Stomach (tissue), 9 donors: ENCODE measurements around the gene PLEKHS1. TPM values are rescaled to one million over a fixed set of nuclear protein-coding genes. Genes with fewer than 3 reads are reported as not detected.

Experiments
- DNase-seq, 2 donors: peaks; one replicate each; pipeline versions ENCODE4 v3.0.0 to v3.0.0-alpha.2; 2013 to 2019
- H3K27ac ChIP-seq, 5 donors: fragments of 200-600 bp in 4 of 5; sonication (generic) in 4 of 5; one replicate each; pipeline ENCODE4 v1.5.1; 2013 to 2019; ENCODE audit warnings: mild to moderate bottlenecking in 1 of 5, moderate library complexity in 1 of 5
- H3K27me3 ChIP-seq, 3 donors: fragments of 200-600 bp; sonication (generic); one replicate each; pipeline ENCODE4 v1.5.1; 2017 to 2019; ENCODE audit warnings: mixed run types in 1 of 3
- H3K36me3 ChIP-seq, 4 donors: fragments of 200-600 bp; sonication (generic); 1 replicate in 3 of 4; 2 replicates in 1 of 4; pipeline ENCODE4 v1.5.1; 2016 to 2019
- H3K4me1 ChIP-seq, 4 donors: fragments of 200-600 bp; sonication (generic); one replicate each; pipeline ENCODE4 v1.5.1; 2016 to 2019
- H3K4me3 ChIP-seq, 4 donors: fragments of 200-600 bp; sonication (generic) in 3 of 4; one replicate each; pipeline ENCODE4 v1.5.1; 2016 to 2019; ENCODE audit warnings: mild to moderate bottlenecking in 1 of 4
- H3K9me3 ChIP-seq, 4 donors: fragments of 200-600 bp; sonication (generic); one replicate each; pipeline ENCODE4 v1.5.1; 2016 to 2019
- EP300 ChIP-seq: sonication (generic); formaldehyde crosslinking; IDR thresholded peaks from one replicate; pipeline ENCODE4 v1.6.1; 2017; ENCODE audit warnings: antibody characterized with exemption
- POLR2A ChIP-seq, 4 donors: fragments of 450-650 bp; IDR thresholded peaks; one replicate each; pipeline ENCODE4 v1.6.1; 2016; ENCODE audit warnings: antibody characterized with exemption in 4 of 4, control low read depth in 2 of 4, mild to moderate bottlenecking in 1 of 4, moderate library complexity in 1 of 4
- POLR2AphosphoS5 ChIP-seq, 3 donors: sonication (generic); formaldehyde crosslinking; IDR thresholded peaks; one replicate each; pipeline ENCODE4 v1.6.1; 2016; ENCODE audit warnings: antibody characterized with exemption in 3 of 3
- WGBS, 5 donors: extraction: QIAGEN DNeasy Blood & Tissue Kit in 3 of 5; methylation state at CpG; one replicate each; pipeline versions ENCODE4 v1.1.5 to v1.1.7; 2013 to 2018; 5-methylcytosine and 5-hydroxymethylcytosine counted together
- intact Hi-C: fragments of 100-400 bp; cut with DNase I; formaldehyde crosslinking; loops from one replicate; pipeline ENCODE4 v1.15.1; 2023; ENCODE audit warnings: low total_unique reads
- polyA plus RNA-seq, 3 donors: library from polyadenylated mRNA; stranded (reverse); fragments of 200-250 nt; gene quantifications; one replicate each; pipeline ENCODE4 v1.2.3, GENCODE V29; 2013
- total RNA-seq, 5 donors: library from RNA; depleted of rRNA; stranded (reverse); fragments of >200 nt; gene quantifications; one replicate each; pipeline versions ENCODE4 v1.1.0 to v1.2.3, GENCODE V29; 2014 to 2016
- TF ChIP-seq, protein P1 (sequence below), 7 experiments: fragments of 450-650 bp in 4 of 7; fragments of 200-600 bp in 3 of 7; sonication (generic) in 3 of 7; IDR thresholded peaks; one replicate each; pipeline ENCODE4 v1.5.1; 2016 to 2019; ENCODE audit warnings: antibody characterized with exemption in 7 of 7, control low read depth in 2 of 7, mild to moderate bottlenecking in 1 of 7
- donor health status: healthy with polysubstance abuse.
- donor health status: Bipolar disorder and iron deficiency.
- donor health status: healthy.

The PLEKHS1 gene
- total and polyA plus RNA-seq, 8 donors = 0.46 to 2.9 (median 1.7) TPM; not detected in 1

DNA sequence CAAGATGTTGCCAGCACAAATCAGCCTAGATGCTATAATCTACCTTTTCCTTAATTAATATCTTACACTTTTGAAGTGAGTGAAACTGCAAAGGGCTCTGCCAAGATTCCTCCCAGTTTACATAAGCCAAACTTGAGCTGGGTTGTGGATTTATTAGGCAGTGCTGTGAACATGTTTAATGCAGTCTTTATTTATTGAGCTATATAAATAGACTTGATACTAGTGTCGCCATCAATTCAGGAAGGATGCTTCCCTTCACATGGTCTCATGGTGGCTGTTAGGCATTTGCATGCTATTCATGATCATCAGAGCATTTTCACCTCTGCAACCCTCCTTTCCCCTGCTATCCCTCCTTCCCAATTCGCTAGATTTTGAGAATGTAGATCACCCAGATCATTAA is 40.2 kb downstream of the PLEKHS1 start:
- 44 to 74% (median 62%) methylated on average over 2 of the region's 2 CpGs for WGBS, 5 donors
- peak in 1 of 2 donors; percentile 16 for DNase-seq
- H3K27ac ChIP-seq = no peak overlapping the region
- H3K27me3 ChIP-seq = no peaks in the 10 kb centered on the region
- H3K36me3 ChIP-seq = no peaks in the 10 kb centered on the region
- intact Hi-C loops = no loop called here
- no peaks in the 10 kb centered on the region for H3K9me3 ChIP-seq
- TF ChIP-seq, protein P1, sequence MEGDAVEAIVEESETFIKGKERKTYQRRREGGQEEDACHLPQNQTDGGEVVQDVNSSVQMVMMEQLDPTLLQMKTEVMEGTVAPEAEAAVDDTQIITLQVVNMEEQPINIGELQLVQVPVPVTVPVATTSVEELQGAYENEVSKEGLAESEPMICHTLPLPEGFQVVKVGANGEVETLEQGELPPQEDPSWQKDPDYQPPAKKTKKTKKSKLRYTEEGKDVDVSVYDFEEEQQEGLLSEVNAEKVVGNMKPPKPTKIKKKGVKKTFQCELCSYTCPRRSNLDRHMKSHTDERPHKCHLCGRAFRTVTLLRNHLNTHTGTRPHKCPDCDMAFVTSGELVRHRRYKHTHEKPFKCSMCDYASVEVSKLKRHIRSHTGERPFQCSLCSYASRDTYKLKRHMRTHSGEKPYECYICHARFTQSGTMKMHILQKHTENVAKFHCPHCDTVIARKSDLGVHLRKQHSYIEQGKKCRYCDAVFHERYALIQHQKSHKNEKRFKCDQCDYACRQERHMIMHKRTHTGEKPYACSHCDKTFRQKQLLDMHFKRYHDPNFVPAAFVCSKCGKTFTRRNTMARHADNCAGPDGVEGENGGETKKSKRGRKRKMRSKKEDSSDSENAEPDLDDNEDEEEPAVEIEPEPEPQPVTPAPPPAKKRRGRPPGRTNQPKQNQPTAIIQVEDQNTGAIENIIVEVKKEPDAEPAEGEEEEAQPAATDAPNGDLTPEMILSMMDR (IDR thresholded peaks at IDR 0.05) = no peak
- no peak for TF ChIP-seq POLR2AphosphoS5 (IDR thresholded peaks at IDR 0.05)
- TF ChIP-seq POLR2A (IDR thresholded peaks at IDR 0.05) = no peak
- TF ChIP-seq EP300 = no peak
- H3K4me1 ChIP-seq = peaks cover 0 to 22% (median 4%) of the 10 kb centered on the region in 4 donors
- no peak overlapping the region for H3K4me3 ChIP-seq

DNA sequence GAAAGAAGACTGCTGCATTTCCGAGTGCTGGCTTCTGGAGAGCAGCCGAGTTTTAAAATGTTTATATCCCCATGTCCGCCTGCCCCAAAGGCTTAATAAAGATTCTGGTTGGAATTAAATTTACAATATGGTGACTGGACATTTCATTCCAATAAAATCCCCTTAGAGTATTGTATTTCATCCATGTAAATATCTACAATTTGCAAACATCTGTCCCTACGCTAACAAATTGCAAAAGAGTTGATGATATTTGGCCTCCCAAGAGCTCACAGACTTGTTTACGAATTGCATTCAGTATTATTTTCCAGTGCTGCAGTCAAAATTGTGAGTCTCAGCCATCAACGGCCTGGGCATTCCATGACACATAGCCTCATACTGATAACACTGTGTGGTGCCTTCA is 50.1 kb downstream of the PLEKHS1 start:
- intact Hi-C loops = loop anchor here (5.0 kb wide), 1 partner anchor 301 kb away; no protein-coding TSS in a partner anchor
- WGBS, 5 donors = 60 to 83% (median 80%) methylated on average over 6 of the region's 6 CpGs
- Histone ChIP-seq H3K4me3 (no peak overlapping the region), H3K27me3 (no peaks in the 10 kb centered on the region), H3K36me3 (no peaks in the 10 kb centered on the region), H3K27ac (no peak overlapping the region), H3K4me1 (peaks cover 0 to 25% (median 12%) of the 10 kb centered on the region in 4 donors), H3K9me3 (no peaks in the 10 kb centered on the region)
- DNase-seq = peak in 1 of 2 donors; percentile 39
- TF ChIP-seq, protein P1 (IDR thresholded peaks at IDR 0.05) = no peak
- TF ChIP-seq POLR2A (IDR thresholded peaks at IDR 0.05) (no peak), EP300 (no peak), POLR2AphosphoS5 (IDR thresholded peaks at IDR 0.05) (no peak)

DNA sequence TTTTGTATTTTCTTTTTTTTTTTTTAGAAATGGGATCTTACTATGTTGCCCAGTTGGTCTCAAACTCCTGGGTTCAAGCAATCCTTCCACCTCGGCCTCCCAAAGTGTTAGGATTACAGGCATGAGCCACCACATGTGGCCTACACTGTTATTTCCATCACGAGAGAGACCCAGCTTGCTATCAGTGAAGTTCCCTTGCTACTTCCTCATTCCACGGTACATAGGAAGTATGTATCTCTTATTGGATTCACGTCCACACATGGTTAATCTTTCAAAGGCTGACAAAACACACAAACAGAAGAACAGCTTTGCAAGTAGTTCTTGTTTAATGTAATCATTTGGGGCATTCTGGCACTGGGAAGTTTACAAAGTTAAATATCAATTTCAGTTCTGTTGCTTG is 51.5 kb downstream of the PLEKHS1 start:
- H3K36me3 ChIP-seq = no peaks in the 10 kb centered on the region
- peak overlapping the region in 1 of 5 donors; percentile 18 for H3K27ac ChIP-seq
- peaks cover 0 to 23% (median 11%) of the 10 kb centered on the region in 4 donors for H3K4me1 ChIP-seq
- intact Hi-C loops = loop anchor here (5.0 kb wide), 1 partner anchor 299 kb away; no protein-coding TSS in a partner anchor
- TF ChIP-seq, protein P1 (IDR thresholded peaks at IDR 0.05) = no peak
- TF ChIP-seq EP300 = no peak
- WGBS, 5 donors = 21 to 34% (median 27%) methylated on average over 4 of the region's 4 CpGs
- DNase-seq = peak in 1 of 2 donors; percentile 24
- no peaks in the 10 kb centered on the region for H3K27me3 ChIP-seq
- no peak overlapping the region for H3K4me3 ChIP-seq
- H3K9me3 ChIP-seq = no peaks in the 10 kb centered on the region

DNA sequence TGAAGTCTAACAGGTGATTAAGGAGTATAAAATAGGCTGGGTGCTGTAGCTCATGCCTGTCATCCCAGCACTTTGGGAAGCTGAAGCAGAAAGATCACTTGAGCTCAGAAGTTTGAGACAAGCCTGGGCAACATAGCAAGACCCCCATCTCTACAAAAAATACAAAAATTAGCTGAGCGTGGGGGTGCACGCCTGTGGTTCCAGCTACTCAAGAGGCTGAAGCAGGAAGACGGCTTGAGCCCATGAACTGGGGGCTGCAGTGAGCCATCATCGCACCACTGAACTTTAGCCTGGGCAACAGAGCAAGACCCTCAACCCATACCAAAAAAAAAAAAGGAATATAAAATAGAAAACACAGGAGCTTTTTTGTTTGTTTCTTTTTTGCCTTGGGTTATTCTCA is 55.0 kb downstream of the PLEKHS1 start:
- H3K4me1 ChIP-seq = peaks cover 0 to 18% (median 9%) of the 10 kb centered on the region in 4 donors
- WGBS, 5 donors = 92 to 99% (median 97%) methylated on average over 4 of the region's 4 CpGs
- H3K4me3 ChIP-seq = no peak overlapping the region
- TF ChIP-seq EP300 = no peak
- TF ChIP-seq, protein P1 (IDR thresholded peaks at IDR 0.05) = no peak
- TF ChIP-seq POLR2AphosphoS5 (IDR thresholded peaks at IDR 0.05) = no peak
- no peak for TF ChIP-seq POLR2A (IDR thresholded peaks at IDR 0.05)
- no peak overlapping the region for H3K27ac ChIP-seq
- no peaks in the 10 kb centered on the region for H3K9me3 ChIP-seq
- no peak for DNase-seq
- no peaks in the 10 kb centered on the region for H3K27me3 ChIP-seq
- intact Hi-C loops = no loop called here
- no peaks in the 10 kb centered on the region for H3K36me3 ChIP-seq
